ENCODE results near the gene ST7L.
A peak's percentile ranks its signal among the peaks of the same experiment; 100 is the strongest.

The ST7L gene

GRCh38 chr1:112517231-112517630, 101.7 kb downstream of the ST7L start:
- Histone ChIP-seq H3K36me3 (ENCODE audit: insufficient read depth, insufficient read length, low read length) (peaks cover 35% of the 10 kb centered on the region), H3K9me3 (ENCODE audit: insufficient read depth, low read length) (no peaks in the 10 kb centered on the region), H3K27me3 (ENCODE audit: insufficient read depth, insufficient read length) (peaks cover 2% of the 10 kb centered on the region), H3K4me3 (ENCODE audit: insufficient read length, low read depth) (no peak overlapping the region), H3K4me1 (ENCODE audit: insufficient read depth, insufficient read length) (peaks cover 13% of the 10 kb centered on the region), H3K9ac (ENCODE audit: insufficient read length, low read depth) (no peak overlapping the region)
- DNase-seq (ENCODE audit: low read depth, low spot score): no peak
- TF ChIP-seq SUZ12 (IDR thresholded peaks at IDR 0.05; ENCODE audit: extremely low read depth, insufficient read depth, insufficient read length) (no peak), YY1 (IDR thresholded peaks at IDR 0.05; ENCODE audit: insufficient read depth, insufficient read length) (no peak), ZNF274 (IDR thresholded peaks at IDR 0.05; ENCODE audit: low read depth, low read length) (no peak)

- H3K27me3 ChIP-seq (ENCODE audit: insufficient read depth, insufficient read length): peaks cover 9% of the 10 kb centered on the region
- no peak overlapping the region for H3K9ac ChIP-seq (ENCODE audit: insufficient read length, low read depth)
- peaks cover 30% of the 10 kb centered on the region for H3K36me3 ChIP-seq (ENCODE audit: insufficient read depth, insufficient read length, low read length)
- H3K9me3 ChIP-seq (ENCODE audit: insufficient read depth, low read length): no peaks in the 10 kb centered on the region
- TF ChIP-seq SUZ12 (IDR thresholded peaks at IDR 0.05; ENCODE audit: extremely low read depth, insufficient read depth, insufficient read length) (no peak), ZNF274 (IDR thresholded peaks at IDR 0.05; ENCODE audit: low read depth, low read length) (no peak), YY1 (IDR thresholded peaks at IDR 0.05; ENCODE audit: insufficient read depth, insufficient read length) (no peak)
- H3K4me3 ChIP-seq (ENCODE audit: insufficient read length, low read depth): no peak overlapping the region
- H3K4me1 ChIP-seq (ENCODE audit: insufficient read depth, insufficient read length): peaks cover 10% of the 10 kb centered on the region
- no peak for DNase-seq (ENCODE audit: low read depth, low spot score)
These were observed 102.8 kb downstream of the ST7L start for GRCh38 chr1:112516141-112516540.

GRCh38 chr1:112515311-112516009, 103.5 kb downstream of the ST7L start:
- H3K36me3 ChIP-seq (ENCODE audit: insufficient read depth, insufficient read length, low read length): peaks cover 23% of the 10 kb centered on the region
- DNase-seq (ENCODE audit: low read depth, low spot score): no peak
- no peak overlapping the region for H3K9ac ChIP-seq (ENCODE audit: insufficient read length, low read depth)
- no peak overlapping the region for H3K4me3 ChIP-seq (ENCODE audit: insufficient read length, low read depth)
- no peak for TF ChIP-seq YY1 (IDR thresholded peaks at IDR 0.05; ENCODE audit: insufficient read depth, insufficient read length)
- no peak for TF ChIP-seq SUZ12 (IDR thresholded peaks at IDR 0.05; ENCODE audit: extremely low read depth, insufficient read depth, insufficient read length)
- no peak for TF ChIP-seq ZNF274 (IDR thresholded peaks at IDR 0.05; ENCODE audit: low read depth, low read length)
- H3K9me3 ChIP-seq (ENCODE audit: insufficient read depth, low read length): no peaks in the 10 kb centered on the region
- peaks cover 16% of the 10 kb centered on the region for H3K27me3 ChIP-seq (ENCODE audit: insufficient read depth, insufficient read length)
- peaks cover 10% of the 10 kb centered on the region for H3K4me1 ChIP-seq (ENCODE audit: insufficient read depth, insufficient read length)

DNA sequence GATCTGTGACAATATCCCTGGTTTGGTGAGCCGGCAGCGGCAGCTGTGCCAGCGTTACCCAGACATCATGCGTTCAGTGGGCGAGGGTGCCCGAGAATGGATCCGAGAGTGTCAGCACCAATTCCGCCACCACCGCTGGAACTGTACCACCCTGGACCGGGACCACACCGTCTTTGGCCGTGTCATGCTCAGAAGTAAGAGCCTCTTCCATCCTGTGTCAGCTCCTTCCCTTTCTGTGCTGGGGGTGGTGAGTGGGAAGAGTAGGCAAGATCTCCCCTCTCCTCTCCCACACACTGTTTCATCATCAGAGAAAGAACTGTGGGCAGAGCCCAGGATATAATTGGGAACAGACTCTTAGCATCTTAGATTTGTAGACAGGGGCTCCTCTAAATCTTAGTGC, 104.0 kb downstream of the ST7L start:
- H3K36me3 ChIP-seq (ENCODE audit: insufficient read depth, insufficient read length, low read length): peaks cover 20% of the 10 kb centered on the region

GRCh38 chr1:112513112-112513870, 105.7 kb downstream of the ST7L start:
- no peak for TF ChIP-seq YY1 (IDR thresholded peaks at IDR 0.05; ENCODE audit: insufficient read depth, insufficient read length)
- no peak for DNase-seq (ENCODE audit: low read depth, low spot score)

More for the DNA sequence above, 104.0 kb downstream of the ST7L start:
- H3K4me1 ChIP-seq (ENCODE audit: insufficient read depth, insufficient read length): peaks cover 15% of the 10 kb centered on the region
- no peak overlapping the region for H3K9ac ChIP-seq (ENCODE audit: insufficient read length, low read depth)
- no peaks in the 10 kb centered on the region for H3K9me3 ChIP-seq (ENCODE audit: insufficient read depth, low read length)
- no peak overlapping the region for H3K4me3 ChIP-seq (ENCODE audit: insufficient read length, low read depth)
- DNase-seq (ENCODE audit: low read depth, low spot score): no peak
- peaks cover 22% of the 10 kb centered on the region for H3K27me3 ChIP-seq (ENCODE audit: insufficient read depth, insufficient read length)
- no peak for TF ChIP-seq ZNF274 (IDR thresholded peaks at IDR 0.05; ENCODE audit: low read depth, low read length)

DNA sequence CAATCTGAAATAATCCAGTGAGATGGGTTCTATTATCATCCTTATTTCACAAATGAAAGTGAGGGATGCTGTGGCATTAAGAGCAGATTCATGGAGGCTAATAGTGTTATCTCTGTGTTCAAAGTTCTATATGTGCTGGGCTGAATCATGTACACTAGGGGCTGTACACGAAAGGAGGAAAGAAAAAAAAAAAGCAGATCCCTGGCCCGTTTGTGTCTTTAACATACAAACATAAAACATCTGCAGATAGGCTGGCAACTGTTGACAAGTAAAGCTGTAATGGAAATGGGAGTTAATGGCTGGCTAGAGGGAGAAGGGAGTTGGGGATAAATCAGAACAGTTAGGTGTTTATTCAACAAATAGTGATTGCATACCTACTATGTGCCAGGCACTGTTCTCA, 107.0 kb downstream of the ST7L start:
- H3K36me3 ChIP-seq (ENCODE audit: insufficient read depth, insufficient read length, low read length): peaks cover 13% of the 10 kb centered on the region
- H3K27me3 ChIP-seq (ENCODE audit: insufficient read depth, insufficient read length): peaks cover 52% of the 10 kb centered on the region
- no peak overlapping the region for H3K9ac ChIP-seq (ENCODE audit: insufficient read length, low read depth)
- TF ChIP-seq SUZ12 (IDR thresholded peaks at IDR 0.05; ENCODE audit: extremely low read depth, insufficient read depth, insufficient read length): no peak
- no peak for TF ChIP-seq YY1 (IDR thresholded peaks at IDR 0.05; ENCODE audit: insufficient read depth, insufficient read length)
- TF ChIP-seq ZNF274 (IDR thresholded peaks at IDR 0.05; ENCODE audit: low read depth, low read length): no peak
- no peak for DNase-seq (ENCODE audit: low read depth, low spot score)
- no peak overlapping the region for H3K4me3 ChIP-seq (ENCODE audit: insufficient read length, low read depth)
- no peaks in the 10 kb centered on the region for H3K9me3 ChIP-seq (ENCODE audit: insufficient read depth, low read length)
- H3K4me1 ChIP-seq (ENCODE audit: insufficient read depth, insufficient read length): peaks cover 20% of the 10 kb centered on the region

More at GRCh38 chr1:112513112-112513870, 105.7 kb downstream of the ST7L start:
- H3K9ac ChIP-seq (ENCODE audit: insufficient read length, low read depth): no peak overlapping the region
- peaks cover 20% of the 10 kb centered on the region for H3K4me1 ChIP-seq (ENCODE audit: insufficient read depth, insufficient read length)
- no peak overlapping the region for H3K4me3 ChIP-seq (ENCODE audit: insufficient read length, low read depth)
- peaks cover 20% of the 10 kb centered on the region for H3K36me3 ChIP-seq (ENCODE audit: insufficient read depth, insufficient read length, low read length)
- H3K27me3 ChIP-seq (ENCODE audit: insufficient read depth, insufficient read length): peaks cover 38% of the 10 kb centered on the region
- no peaks in the 10 kb centered on the region for H3K9me3 ChIP-seq (ENCODE audit: insufficient read depth, low read length)

DNA sequence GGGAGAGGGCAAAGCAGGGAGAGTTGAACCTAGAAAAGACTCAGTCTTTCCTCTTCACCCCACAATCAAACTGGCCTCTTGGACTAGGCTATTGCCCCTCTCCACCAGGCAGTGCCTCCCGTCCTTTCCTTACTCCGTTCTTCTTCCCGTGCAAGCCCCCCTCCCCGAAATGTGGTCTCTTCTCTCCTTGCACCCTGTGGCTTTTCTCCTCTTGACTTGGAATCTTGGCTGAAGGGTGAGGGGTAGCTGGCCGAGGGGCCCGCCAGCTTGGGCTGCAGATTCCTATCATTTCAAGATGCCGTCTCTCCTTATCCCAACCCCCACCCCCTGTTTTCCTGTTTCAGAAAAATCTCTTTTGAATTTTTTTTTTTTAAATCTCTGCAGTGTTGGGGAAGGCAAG, 108.6 kb downstream of the ST7L start:
- Histone ChIP-seq H3K9ac (ENCODE audit: insufficient read length, low read depth) (peak overlapping the region; percentile 16), H3K36me3 (ENCODE audit: insufficient read depth, insufficient read length, low read length) (peaks cover 4% of the 10 kb centered on the region), H3K4me1 (ENCODE audit: insufficient read depth, insufficient read length) (peaks cover 12% of the 10 kb centered on the region), H3K9me3 (ENCODE audit: insufficient read depth, low read length) (no peaks in the 10 kb centered on the region), H3K4me3 (ENCODE audit: insufficient read length, low read depth) (no peak overlapping the region), H3K27me3 (ENCODE audit: insufficient read depth, insufficient read length) (peaks cover 64% of the 10 kb centered on the region)
- TF ChIP-seq YY1 (IDR thresholded peaks at IDR 0.05; ENCODE audit: insufficient read depth, insufficient read length) (no peak), ZNF274 (IDR thresholded peaks at IDR 0.05; ENCODE audit: low read depth, low read length) (no peak), SUZ12 (IDR thresholded peaks at IDR 0.05; ENCODE audit: extremely low read depth, insufficient read depth, insufficient read length) (no peak)
- DNase-seq (ENCODE audit: low read depth, low spot score): no peak

Measured in NT2/D1 (cell line).